Measurements from ENCODE around the gene AKAP6. TPM values are rescaled to one million over a fixed set of nuclear protein-coding genes. Genes with fewer than 3 reads are reported as not detected.

AKAP6 gene
- total RNA-seq, 2 experiments from 2014 or later, result 1.2 to 1.4 TPM

GRCh38 chr14:32756775-32757174 is 427.7 kb downstream of the AKAP6 start:
- Mint-ChIP-seq H3K27ac (no peak overlapping the region), H3K9me3 (peaks cover 13% of the 10 kb centered on the region), H3K4me3 (no peak overlapping the region), H3K36me3 (ENCODE audit: low read depth) (peaks cover 3% of the 10 kb centered on the region), H3K4me1 (ENCODE audit: low read depth) (no peaks in the 10 kb centered on the region), H3K27me3 (no peaks in the 10 kb centered on the region)
- no peak for TF ChIP-seq CTCF (IDR thresholded peaks at IDR 0.05)
- intact Hi-C loops (cut with micrococcal nuclease), result no loop called here
- POLR2A ChIA-PET, result no interaction called here
- DNase-seq, result no peak
- no peak for ATAC-seq
- CTCF ChIA-PET, result no interaction called here

GRCh38 chr14:32757568-32757967 is 428.5 kb downstream of the AKAP6 start:
- Mint-ChIP-seq H3K27ac (no peak overlapping the region), H3K27me3 (no peaks in the 10 kb centered on the region), H3K4me1 (ENCODE audit: low read depth) (no peaks in the 10 kb centered on the region), H3K4me3 (no peak overlapping the region), H3K36me3 (ENCODE audit: low read depth) (peaks cover 3% of the 10 kb centered on the region), H3K9me3 (peaks cover 13% of the 10 kb centered on the region)
- TF ChIP-seq CTCF (IDR thresholded peaks at IDR 0.05), result no peak
- intact Hi-C loops (cut with micrococcal nuclease), result no loop called here
- DNase-seq (no peak), ATAC-seq (no peak)
- CTCF ChIA-PET, result no interaction called here
- POLR2A ChIA-PET, result no interaction called here

- no peaks in the 10 kb centered on the region for H3K27me3 Mint-ChIP-seq
- peaks cover 5% of the 10 kb centered on the region for H3K9me3 Mint-ChIP-seq
- H3K36me3 Mint-ChIP-seq (ENCODE audit: low read depth), result no peaks in the 10 kb centered on the region
- ChIA-PET CTCF (no interaction called here), POLR2A (no interaction called here)
- intact Hi-C loops (cut with micrococcal nuclease), result no loop called here
- no peak overlapping the region for H3K27ac Mint-ChIP-seq
- ATAC-seq, result no peak
- TF ChIP-seq CTCF (IDR thresholded peaks at IDR 0.05), result no peak
- no peak for DNase-seq
- no peak overlapping the region for H3K4me3 Mint-ChIP-seq
- H3K4me1 Mint-ChIP-seq (ENCODE audit: low read depth), result no peaks in the 10 kb centered on the region
These were observed 432.4 kb downstream of the AKAP6 start for GRCh38 chr14:32761381-32761968.

GRCh38 chr14:32762886-32763285 is 433.8 kb downstream of the AKAP6 start:
- H3K36me3 Mint-ChIP-seq (ENCODE audit: low read depth), result no peaks in the 10 kb centered on the region
- no peaks in the 10 kb centered on the region for H3K9me3 Mint-ChIP-seq
- no peaks in the 10 kb centered on the region for H3K27me3 Mint-ChIP-seq
- POLR2A ChIA-PET, result no interaction called here
- no peak for DNase-seq
- H3K4me3 Mint-ChIP-seq, result no peak overlapping the region
- ATAC-seq, result no peak
- intact Hi-C loops (cut with micrococcal nuclease), result no loop called here
- H3K4me1 Mint-ChIP-seq (ENCODE audit: low read depth), result no peaks in the 10 kb centered on the region
- CTCF ChIA-PET, result no interaction called here
- no peak for TF ChIP-seq CTCF (IDR thresholded peaks at IDR 0.05)
- no peak overlapping the region for H3K27ac Mint-ChIP-seq

- no peaks in the 10 kb centered on the region for H3K9me3 Mint-ChIP-seq
These were observed 434.6 kb downstream of the AKAP6 start for GRCh38 chr14:32763673-32764072.

More at GRCh38 chr14:32763673-32764072, 434.6 kb downstream of the AKAP6 start:
- ATAC-seq (no peak), DNase-seq (no peak)
- no peak overlapping the region for H3K27ac Mint-ChIP-seq
- no peak for TF ChIP-seq CTCF (IDR thresholded peaks at IDR 0.05)
- no peaks in the 10 kb centered on the region for H3K4me1 Mint-ChIP-seq (ENCODE audit: low read depth)
- no peaks in the 10 kb centered on the region for H3K27me3 Mint-ChIP-seq
- POLR2A ChIA-PET, result no interaction called here
- no peak overlapping the region for H3K4me3 Mint-ChIP-seq
- no peaks in the 10 kb centered on the region for H3K36me3 Mint-ChIP-seq (ENCODE audit: low read depth)
- intact Hi-C loops (cut with micrococcal nuclease), result no loop called here
- CTCF ChIA-PET, result no interaction called here
